ENCODE data around the gene LRRC41.
"Not testable (repeated sequence)": the region's sequence is repeated elsewhere in the genome, so short reads cannot be mapped to it uniquely, and the experiment has no call there.

The LRRC41 gene

GRCh38 chr1:46328182-46328581 is 24.8 kb upstream of the LRRC41 start:
- in situ Hi-C loops (cut with MboI; ENCODE audit: low sequenced_read_pairs) = not testable (repeated sequence)

- in situ Hi-C loops (cut with MboI; ENCODE audit: low sequenced_read_pairs) = not testable (repeated sequence)
Observed at GRCh38 chr1:46325285-46326076, 22.1 kb upstream of the LRRC41 start.

- in situ Hi-C loops (cut with MboI; ENCODE audit: low sequenced_read_pairs) = not testable (repeated sequence)
Observed at GRCh38 chr1:46322191-46322590, 18.8 kb upstream of the LRRC41 start.

GRCh38 chr1:46319960-46320914 is 16.8 kb upstream of the LRRC41 start:
- in situ Hi-C loops (cut with MboI; ENCODE audit: low sequenced_read_pairs) = not testable (repeated sequence)

GRCh38 chr1:46319301-46319700 is 15.9 kb upstream of the LRRC41 start:
- in situ Hi-C loops (cut with MboI; ENCODE audit: low sequenced_read_pairs) = not testable (repeated sequence)

- in situ Hi-C loops (cut with MboI; ENCODE audit: low sequenced_read_pairs) = no loop called here
Observed at GRCh38 chr1:46317323-46317722, 13.9 kb upstream of the LRRC41 start.

- in situ Hi-C loops (cut with MboI; ENCODE audit: low sequenced_read_pairs) = no loop called here
Observed at GRCh38 chr1:46315669-46316403, 12.4 kb upstream of the LRRC41 start.

- in situ Hi-C loops (cut with MboI; ENCODE audit: low sequenced_read_pairs) = no loop called here
Observed at GRCh38 chr1:46310321-46310720, 6.9 kb upstream of the LRRC41 start.

- in situ Hi-C loops (cut with MboI; ENCODE audit: low sequenced_read_pairs) = no loop called here
Observed at GRCh38 chr1:46309401-46310159, 6.2 kb upstream of the LRRC41 start.

- in situ Hi-C loops (cut with MboI; ENCODE audit: low sequenced_read_pairs) = no loop called here
Observed at GRCh38 chr1:46306159-46306530, 2.7 kb upstream of the LRRC41 start.

- in situ Hi-C loops (cut with MboI; ENCODE audit: low sequenced_read_pairs) = no loop called here
Observed at GRCh38 chr1:46303872-46304326, 483 bp upstream of the LRRC41 start.

- in situ Hi-C loops (cut with MboI; ENCODE audit: low sequenced_read_pairs) = no loop called here
Observed at GRCh38 chr1:46302641-46303037, 777 bp downstream of the LRRC41 start.

- in situ Hi-C loops (cut with MboI; ENCODE audit: low sequenced_read_pairs) = no loop called here
Observed at GRCh38 chr1:46301808-46302640, 1.4 kb downstream of the LRRC41 start.

- in situ Hi-C loops (cut with MboI; ENCODE audit: low sequenced_read_pairs) = no loop called here
Observed at GRCh38 chr1:46301406-46301807, 2.0 kb downstream of the LRRC41 start.

GRCh38 chr1:46300673-46301405 is 2.6 kb downstream of the LRRC41 start:
- in situ Hi-C loops (cut with MboI; ENCODE audit: low sequenced_read_pairs) = no loop called here

GRCh38 chr1:46298387-46298786 is 5.0 kb downstream of the LRRC41 start:
- in situ Hi-C loops (cut with MboI; ENCODE audit: low sequenced_read_pairs) = no loop called here

GRCh38 chr1:46295306-46295705 is 8.1 kb downstream of the LRRC41 start:
- in situ Hi-C loops (cut with MboI; ENCODE audit: low sequenced_read_pairs) = no loop called here

GRCh38 chr1:46289976-46290375 is 13.4 kb downstream of the LRRC41 start:
- in situ Hi-C loops (cut with MboI; ENCODE audit: low sequenced_read_pairs) = no loop called here

GRCh38 chr1:46289134-46289494 is 14.3 kb downstream of the LRRC41 start:
- in situ Hi-C loops (cut with MboI; ENCODE audit: low sequenced_read_pairs) = no loop called here
